Type B pancreatic cell (in vitro differentiated cells): ENCODE data around the gene TOX3. TPM values are rescaled to one million over a fixed set of nuclear protein-coding genes. Genes with fewer than 3 reads are reported as not detected.

ENCODE experiments used
- DNase-seq: peaks from one replicate; pipeline ENCODE4 v3.0.0; 2021; ENCODE audit warnings: mixed read lengths; ENCODE audit not compliant: unreplicated experiment; ENCODE audit errors: extremely low spot score
- H3K27ac Mint-ChIP-seq: 2 replicates; pipeline ENCODE4 v1.8.0; 2021; ENCODE audit warnings: mild to moderate bottlenecking, mixed read lengths
- H3K27me3 Mint-ChIP-seq: 2 replicates; pipeline ENCODE4 v1.8.0; 2021; ENCODE audit warnings: mixed read lengths
- H3K36me3 Mint-ChIP-seq: 2 replicates; pipeline ENCODE4 v1.8.0; 2021; ENCODE audit warnings: mixed read lengths
- H3K4me1 Mint-ChIP-seq: one replicate; pipeline ENCODE4 v1.8.0; 2021; ENCODE audit warnings: mixed read lengths; ENCODE audit not compliant: unreplicated experiment
- H3K4me3 Mint-ChIP-seq: 2 replicates; pipeline ENCODE4 v1.8.0; 2021; ENCODE audit warnings: mild to moderate bottlenecking, mixed read lengths
- H3K9me3 Mint-ChIP-seq: 2 replicates; pipeline ENCODE4 v1.8.0; 2021; ENCODE audit warnings: mixed read lengths
- total RNA-seq: library from RNA; stranded (reverse); gene quantifications from 2 replicates; pipeline ENCODE4 v1.2.1, GENCODE V29; 2021; ENCODE audit warnings: low replicate concordance
- TF ChIP-seq, protein P1 (sequence below): fragments of 200-600 bp; sonication (generic); conservative IDR thresholded peaks from 2 replicates; pipeline ENCODE4 v1.5.0; 2021; ENCODE audit warnings: antibody characterized with exemption, mild to moderate bottlenecking

TOX3 gene
- total RNA-seq, 1 donor from 2014 or later, result 18.4 TPM

DNA sequence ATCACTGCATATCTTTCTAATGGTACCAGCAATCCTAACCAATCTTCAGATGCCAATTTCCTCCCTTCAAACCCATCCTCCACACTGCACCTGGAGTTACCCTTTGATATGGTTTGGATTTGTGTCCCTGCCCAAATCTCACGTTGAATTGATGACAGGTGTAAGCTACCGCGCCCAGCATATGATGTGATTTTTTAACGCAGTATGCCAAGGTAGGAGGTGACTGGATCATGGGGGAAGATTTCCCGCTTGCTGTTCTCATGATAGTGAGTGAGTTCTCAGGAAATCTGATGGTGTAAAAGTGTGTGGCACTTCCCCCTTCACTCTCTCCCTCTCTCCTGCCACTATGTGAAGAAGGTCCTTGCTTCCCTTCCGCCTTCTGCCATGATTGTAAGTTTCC, 57.0 kb downstream of the TOX3 start:
- no peaks in the 10 kb centered on the region for H3K4me1 Mint-ChIP-seq
- peaks cover 3% of the 10 kb centered on the region for H3K36me3 Mint-ChIP-seq
- no peak overlapping the region for H3K27ac Mint-ChIP-seq
- no peak for DNase-seq
- no peaks in the 10 kb centered on the region for H3K9me3 Mint-ChIP-seq
- TF ChIP-seq, protein P1, sequence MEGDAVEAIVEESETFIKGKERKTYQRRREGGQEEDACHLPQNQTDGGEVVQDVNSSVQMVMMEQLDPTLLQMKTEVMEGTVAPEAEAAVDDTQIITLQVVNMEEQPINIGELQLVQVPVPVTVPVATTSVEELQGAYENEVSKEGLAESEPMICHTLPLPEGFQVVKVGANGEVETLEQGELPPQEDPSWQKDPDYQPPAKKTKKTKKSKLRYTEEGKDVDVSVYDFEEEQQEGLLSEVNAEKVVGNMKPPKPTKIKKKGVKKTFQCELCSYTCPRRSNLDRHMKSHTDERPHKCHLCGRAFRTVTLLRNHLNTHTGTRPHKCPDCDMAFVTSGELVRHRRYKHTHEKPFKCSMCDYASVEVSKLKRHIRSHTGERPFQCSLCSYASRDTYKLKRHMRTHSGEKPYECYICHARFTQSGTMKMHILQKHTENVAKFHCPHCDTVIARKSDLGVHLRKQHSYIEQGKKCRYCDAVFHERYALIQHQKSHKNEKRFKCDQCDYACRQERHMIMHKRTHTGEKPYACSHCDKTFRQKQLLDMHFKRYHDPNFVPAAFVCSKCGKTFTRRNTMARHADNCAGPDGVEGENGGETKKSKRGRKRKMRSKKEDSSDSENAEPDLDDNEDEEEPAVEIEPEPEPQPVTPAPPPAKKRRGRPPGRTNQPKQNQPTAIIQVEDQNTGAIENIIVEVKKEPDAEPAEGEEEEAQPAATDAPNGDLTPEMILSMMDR, result no peak
- peaks cover 34% of the 10 kb centered on the region for H3K27me3 Mint-ChIP-seq
- H3K4me3 Mint-ChIP-seq, result no peak overlapping the region

DNA sequence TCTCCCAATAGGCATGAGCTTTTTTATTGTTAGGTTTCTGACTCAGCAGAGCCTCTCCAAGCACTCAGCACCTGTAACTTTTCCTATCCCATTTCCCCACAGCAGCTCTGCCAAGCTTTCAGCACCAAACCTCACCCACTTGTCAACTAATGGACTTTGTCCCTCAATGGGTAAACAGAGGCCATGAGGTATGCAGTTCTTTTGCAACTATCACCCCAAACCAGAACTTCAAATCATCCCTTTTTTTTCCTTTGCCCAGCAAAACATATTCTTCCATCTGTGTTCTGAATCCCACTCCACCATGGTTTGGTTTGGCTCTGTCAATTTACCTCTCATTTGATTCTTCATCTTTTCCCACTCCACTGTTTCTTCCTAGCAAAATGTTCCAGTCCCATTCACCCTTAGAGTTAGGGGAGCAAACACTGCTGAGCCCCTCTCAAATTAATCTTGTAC, 58.1 kb downstream of the TOX3 start:
- Mint-ChIP-seq H3K36me3 (peaks cover 3% of the 10 kb centered on the region), H3K4me3 (no peak overlapping the region), H3K27me3 (peaks cover 25% of the 10 kb centered on the region), H3K9me3 (no peaks in the 10 kb centered on the region), H3K4me1 (no peaks in the 10 kb centered on the region), H3K27ac (no peak overlapping the region)
- TF ChIP-seq, protein P1, result no peak
- no peak for DNase-seq

DNA sequence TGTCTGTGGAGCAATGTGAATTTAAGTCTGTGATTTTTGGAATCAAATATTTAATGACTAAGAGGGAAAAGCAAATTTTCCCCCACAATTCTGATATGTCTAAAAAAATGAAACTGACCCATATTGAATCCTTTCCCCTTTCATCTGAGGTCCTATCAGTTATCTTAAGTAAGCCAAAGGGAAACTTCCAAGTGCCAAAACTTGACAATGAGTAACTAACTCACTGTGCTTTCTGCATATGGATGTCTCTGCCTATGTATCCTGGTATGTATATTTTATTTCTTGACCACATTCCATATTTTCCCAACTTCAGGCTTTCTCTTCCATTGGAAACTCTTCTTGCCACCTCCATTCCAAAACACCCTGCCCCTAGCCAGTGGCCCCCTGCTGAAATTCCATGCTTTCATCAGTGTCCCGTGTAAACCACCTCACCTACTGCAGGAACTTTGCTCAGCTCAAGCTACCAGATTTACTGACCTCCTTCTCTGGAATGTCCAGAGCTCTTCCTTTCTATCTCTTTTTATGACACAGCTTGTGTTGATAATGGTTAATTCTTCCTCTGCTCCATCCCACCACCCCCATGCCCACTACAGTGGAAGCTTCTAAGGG, 59.0 kb downstream of the TOX3 start:
- no peak for DNase-seq
- Mint-ChIP-seq H3K9me3 (no peaks in the 10 kb centered on the region), H3K27ac (no peak overlapping the region), H3K4me3 (no peak overlapping the region), H3K27me3 (peaks cover 23% of the 10 kb centered on the region), H3K4me1 (no peaks in the 10 kb centered on the region), H3K36me3 (peaks cover 3% of the 10 kb centered on the region)
- TF ChIP-seq, protein P1, result no peak

DNA sequence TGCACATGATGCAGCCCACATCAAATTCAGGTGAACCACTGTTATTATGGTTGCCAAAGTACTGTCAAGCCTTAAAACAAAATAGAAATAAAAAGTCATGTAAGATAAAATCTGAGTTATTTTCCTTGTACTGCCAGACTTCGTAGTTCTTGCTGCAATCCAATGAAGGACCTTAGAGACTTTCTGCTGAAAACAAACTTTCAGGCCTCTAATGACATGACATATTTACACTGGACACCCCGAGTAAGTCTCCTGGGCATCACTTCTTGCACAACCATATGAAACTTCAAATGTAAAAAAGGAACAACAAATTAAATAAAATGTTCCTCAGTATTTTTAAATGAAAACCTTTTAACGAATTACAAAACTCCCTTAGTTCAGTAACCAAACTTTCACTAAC, 66.7 kb downstream of the TOX3 start:
- Mint-ChIP-seq H3K4me1 (no peaks in the 10 kb centered on the region), H3K27ac (no peak overlapping the region), H3K4me3 (no peak overlapping the region), H3K9me3 (no peaks in the 10 kb centered on the region), H3K36me3 (no peaks in the 10 kb centered on the region), H3K27me3 (peaks cover 38% of the 10 kb centered on the region)
- TF ChIP-seq, protein P1, result no peak
- no peak for DNase-seq

GRCh38 chr16:52476111-52476510, 70.8 kb downstream of the TOX3 start:
- Mint-ChIP-seq H3K4me3 (no peak overlapping the region), H3K4me1 (no peaks in the 10 kb centered on the region), H3K36me3 (no peaks in the 10 kb centered on the region), H3K27me3 (peaks cover 68% of the 10 kb centered on the region), H3K9me3 (peaks cover 5% of the 10 kb centered on the region), H3K27ac (no peak overlapping the region)
- DNase-seq, result no peak
- TF ChIP-seq, protein P1, result no peak

- TF ChIP-seq, protein P1, result no peak
- no peak overlapping the region for H3K27ac Mint-ChIP-seq
- no peaks in the 10 kb centered on the region for H3K36me3 Mint-ChIP-seq
- peaks cover 5% of the 10 kb centered on the region for H3K9me3 Mint-ChIP-seq
- no peak for DNase-seq
- no peak overlapping the region for H3K4me3 Mint-ChIP-seq
- H3K4me1 Mint-ChIP-seq, result no peaks in the 10 kb centered on the region
- peaks cover 68% of the 10 kb centered on the region for H3K27me3 Mint-ChIP-seq
Measured at GRCh38 chr16:52474679-52475078, 72.3 kb downstream of the TOX3 start.
